HT1080 (cell line): Measurements from ENCODE around the gene ATF5. TPM values are rescaled to one million over a fixed set of nuclear protein-coding genes. Genes with fewer than 3 reads are reported as not detected.
"Not testable (repeated sequence)": the region's sequence is repeated elsewhere in the genome, so short reads cannot be mapped to it uniquely, and the experiment has no call there.

Experiments
- DNase-seq: peaks from one replicate; pipeline ENCODE4 v3.0.0-alpha.2; 2015; ENCODE audit warnings: low read depth
- total RNA-seq: library from RNA; depleted of rRNA; stranded (reverse); fragments of >200 nt; shearing (Covaris generic); gene quantifications from 2 replicates; pipeline ENCODE4 v1.2.3, GENCODE V29; 2014

The ATF5 gene
- total RNA-seq, 1 experiment from 2014 or later = 17.4 TPM

GRCh38 chr19:49921871-49922795 is 6.9 kb upstream of the ATF5 start:
- peak; percentile 51 for DNase-seq

GRCh38 chr19:49923055-49924003 is 5.7 kb upstream of the ATF5 start:
- no peak for DNase-seq

- no peak for DNase-seq
These were observed 4.8 kb upstream of the ATF5 start for GRCh38 chr19:49924004-49924880.

GRCh38 chr19:49924881-49925210 is 4.2 kb upstream of the ATF5 start:
- not testable (repeated sequence) for DNase-seq

GRCh38 chr19:49925486-49925885 is 3.5 kb upstream of the ATF5 start:
- no peak for DNase-seq

- DNase-seq = no peak
These were observed 2.5 kb upstream of the ATF5 start for GRCh38 chr19:49926515-49926914.

- DNase-seq = no peak
These were observed 1.3 kb upstream of the ATF5 start for GRCh38 chr19:49927526-49928264.

GRCh38 chr19:49929611-49930482 is 842 bp downstream of the ATF5 start:
- DNase-seq = peak; percentile 91

GRCh38 chr19:49930483-49931011 is 1.5 kb downstream of the ATF5 start:
- DNase-seq = no peak

- DNase-seq = no peak
These were observed 2.5 kb downstream of the ATF5 start for GRCh38 chr19:49931293-49932040.

- DNase-seq = no peak
These were observed 3.0 kb downstream of the ATF5 start for GRCh38 chr19:49932041-49932451.

- no peak for DNase-seq
These were observed 3.7 kb downstream of the ATF5 start for GRCh38 chr19:49932731-49933131.

- DNase-seq = no peak
These were observed 4.6 kb downstream of the ATF5 start for GRCh38 chr19:49933643-49934042.

- DNase-seq = no peak
These were observed 7.5 kb downstream of the ATF5 start for GRCh38 chr19:49936549-49936948.

- DNase-seq = peak; percentile 60
These were observed 8.9 kb downstream of the ATF5 start for GRCh38 chr19:49937750-49938381.

GRCh38 chr19:49938662-49939061 is 9.7 kb downstream of the ATF5 start:
- no peak for DNase-seq

GRCh38 chr19:49939721-49940481 is 10.9 kb downstream of the ATF5 start:
- DNase-seq = no peak
